DOHH2 (cell line): ENCODE results near the gene SLC7A7.
A peak's percentile ranks its signal among the peaks of the same experiment; 100 is the strongest.
"Not testable (repeated sequence)": the region's sequence is repeated elsewhere in the genome, so short reads cannot be mapped to it uniquely, and the experiment has no call there.

Experiments
- H3F3A ChIP-seq: fragments of 200-600 bp; sonication (generic), shearing (Covaris generic); 2 replicates; pipeline ENCODE4 v1.6.0; 2016; ENCODE audit warnings: antibody characterized with exemption, mild to moderate bottlenecking; ENCODE audit not compliant: control insufficient read depth, insufficient read depth
- H3K27ac ChIP-seq: fragments of 200-600 bp; sonication (generic); 2 replicates; pipeline ENCODE4 v1.5.1; 2014; ENCODE audit warnings: low read depth, mild to moderate bottlenecking, low read length, moderate library complexity
- H3K27me3 ChIP-seq: fragments of 200-600 bp; sonication (generic); 2 replicates; pipeline ENCODE4 v1.6.1; 2014; ENCODE audit warnings: mild to moderate bottlenecking, low read length, mixed read lengths; ENCODE audit not compliant: control insufficient read depth
- H3K36me3 ChIP-seq: fragments of 200-600 bp; sonication (generic); 2 replicates; pipeline ENCODE4 v1.6.1; 2014; ENCODE audit warnings: mild to moderate bottlenecking, low read length, moderate library complexity, mixed read lengths; ENCODE audit not compliant: control insufficient read depth
- H3K4me1 ChIP-seq: fragments of 200-600 bp; sonication (generic); 2 replicates; pipeline ENCODE4 v1.6.1; 2014; ENCODE audit warnings: mild to moderate bottlenecking, low read length, mixed read lengths; ENCODE audit not compliant: control insufficient read depth
- H3K4me2 ChIP-seq: fragments of 200-600 bp; sonication (generic); 2 replicates; pipeline ENCODE4 v1.6.0; 2014; ENCODE audit warnings: mild to moderate bottlenecking, low read length, moderate library complexity
- H3K4me3 ChIP-seq: fragments of 200-600 bp; sonication (generic); 2 replicates; pipeline ENCODE4 v1.5.1; 2014; ENCODE audit warnings: mild to moderate bottlenecking, low read length, mixed read lengths
- H3K79me2 ChIP-seq: fragments of 200-600 bp; sonication (generic); 2 replicates; pipeline ENCODE4 v1.6.1; 2014; ENCODE audit warnings: mild to moderate bottlenecking, low read length, mixed read lengths; ENCODE audit not compliant: control insufficient read depth
- H3K9me2 ChIP-seq: fragments of 200-600 bp; sonication (generic); replicated peaks from 2 replicates; pipeline ENCODE4 v1.6.1; 2014; ENCODE audit warnings: mild to moderate bottlenecking, low read length, mixed read lengths; ENCODE audit not compliant: control insufficient read depth
- H3K9me3 ChIP-seq: fragments of 200-600 bp; sonication (generic); 2 replicates; pipeline ENCODE4 v1.6.1; 2014; ENCODE audit warnings: antibody characterized with exemption, low read length, mixed read lengths; ENCODE audit not compliant: control insufficient read depth, insufficient read depth
- H4K20me1 ChIP-seq: fragments of 200-600 bp; sonication (generic); 2 replicates; pipeline ENCODE4 v1.6.0; 2014; ENCODE audit warnings: low read depth, mild to moderate bottlenecking, antibody characterized with exemption, low read length, moderate library complexity; ENCODE audit not compliant: control insufficient read depth, insufficient read depth
- EZH2phosphoT487 ChIP-seq: fragments of 200-600 bp; sonication (generic); IDR thresholded peaks from 2 replicates; pipeline ENCODE4 v1.6.1; 2017; ENCODE audit warnings: borderline replicate concordance, mild to moderate bottlenecking, antibody characterized with exemption, low read length, moderate library complexity, mixed read lengths
- TF ChIP-seq, protein P1 (sequence below): fragments of 200-600 bp; sonication (generic); IDR thresholded peaks from one replicate; pipeline ENCODE4 v1.5.1; 2014; ENCODE audit warnings: antibody characterized with exemption, mild to moderate bottlenecking, low read depth, low read length; ENCODE audit not compliant: poor library complexity, severe bottlenecking

SLC7A7 gene

GRCh38 chr14:22764382-22764781 lies 50.9 kb downstream of the SLC7A7 start:
- no peak for TF ChIP-seq EZH2phosphoT487
- TF ChIP-seq, protein P1, sequence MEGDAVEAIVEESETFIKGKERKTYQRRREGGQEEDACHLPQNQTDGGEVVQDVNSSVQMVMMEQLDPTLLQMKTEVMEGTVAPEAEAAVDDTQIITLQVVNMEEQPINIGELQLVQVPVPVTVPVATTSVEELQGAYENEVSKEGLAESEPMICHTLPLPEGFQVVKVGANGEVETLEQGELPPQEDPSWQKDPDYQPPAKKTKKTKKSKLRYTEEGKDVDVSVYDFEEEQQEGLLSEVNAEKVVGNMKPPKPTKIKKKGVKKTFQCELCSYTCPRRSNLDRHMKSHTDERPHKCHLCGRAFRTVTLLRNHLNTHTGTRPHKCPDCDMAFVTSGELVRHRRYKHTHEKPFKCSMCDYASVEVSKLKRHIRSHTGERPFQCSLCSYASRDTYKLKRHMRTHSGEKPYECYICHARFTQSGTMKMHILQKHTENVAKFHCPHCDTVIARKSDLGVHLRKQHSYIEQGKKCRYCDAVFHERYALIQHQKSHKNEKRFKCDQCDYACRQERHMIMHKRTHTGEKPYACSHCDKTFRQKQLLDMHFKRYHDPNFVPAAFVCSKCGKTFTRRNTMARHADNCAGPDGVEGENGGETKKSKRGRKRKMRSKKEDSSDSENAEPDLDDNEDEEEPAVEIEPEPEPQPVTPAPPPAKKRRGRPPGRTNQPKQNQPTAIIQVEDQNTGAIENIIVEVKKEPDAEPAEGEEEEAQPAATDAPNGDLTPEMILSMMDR: no peak
- H3K79me2 ChIP-seq: peaks cover 51% of the 10 kb centered on the region
- 0 out of 2 replicates have a peak, but pooled peaks cover 3% of the 10 kb centered on the region for H3F3A ChIP-seq

DNA sequence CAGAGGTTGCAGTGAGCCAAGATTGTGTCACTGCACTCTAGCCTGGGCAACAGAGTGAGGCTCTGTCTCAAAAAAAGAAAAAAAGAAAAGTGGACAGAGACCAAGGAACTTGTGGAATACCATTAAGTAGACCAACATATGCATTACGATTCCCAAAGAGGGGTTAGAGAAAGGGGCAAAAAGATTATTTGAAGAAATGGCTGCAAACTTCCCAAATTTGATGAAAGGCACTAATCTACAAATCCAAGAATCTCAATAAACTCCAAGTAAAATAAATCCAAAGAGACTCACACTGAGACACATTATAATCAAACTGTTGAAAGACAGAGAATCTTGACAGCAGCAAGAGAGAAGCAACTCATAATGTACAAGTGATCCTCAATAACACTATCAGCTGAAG lies 53.5 kb downstream of the SLC7A7 start:
- peaks cover 50% of the 10 kb centered on the region for H3K4me1 ChIP-seq

More at GRCh38 chr14:22764382-22764781, 50.9 kb downstream of the SLC7A7 start:
- Histone ChIP-seq H3K27me3 (no peaks in the 10 kb centered on the region), H3K36me3 (peaks cover 48% of the 10 kb centered on the region), H3K4me3 (no peak overlapping the region; the same call in 1 of the 2 replicates), H3K9me3 (no peaks in the 10 kb centered on the region), H3K9me2 (no peaks in the 10 kb centered on the region), H3K4me1 (peaks cover 58% of the 10 kb centered on the region), H4K20me1 (no peaks in the 10 kb centered on the region), H3K27ac (no peak overlapping the region), H3K4me2 (peak overlapping the region; percentile 83)

GRCh38 chr14:22757972-22758650 lies 57.1 kb downstream of the SLC7A7 start:
- H3K79me2 ChIP-seq, H3K9me3 ChIP-seq, H4K20me1 ChIP-seq, H3F3A ChIP-seq, H3K4me2 ChIP-seq, H3K27ac ChIP-seq, H3K27me3 ChIP-seq, H3K4me3 ChIP-seq, H3K9me2 ChIP-seq: not testable (repeated sequence)
- Histone ChIP-seq H3K36me3 (peaks cover 13% of the 10 kb centered on the region), H3K4me1 (peaks cover 35% of the 10 kb centered on the region)

More for the DNA sequence above, 53.5 kb downstream of the SLC7A7 start:
- H3K27ac ChIP-seq: no peak overlapping the region
- H3F3A ChIP-seq: peaks cover 3% of the 10 kb centered on the region; the same call in 1 of the 2 replicates
- no peaks in the 10 kb centered on the region for H3K27me3 ChIP-seq
- H3K4me3 ChIP-seq: no peak overlapping the region
- no peak overlapping the region for H3K4me2 ChIP-seq
- no peaks in the 10 kb centered on the region for H4K20me1 ChIP-seq
- no peaks in the 10 kb centered on the region for H3K9me2 ChIP-seq
- H3K79me2 ChIP-seq: peaks cover 24% of the 10 kb centered on the region
- H3K36me3 ChIP-seq: peaks cover 24% of the 10 kb centered on the region
- no peaks in the 10 kb centered on the region; the same call in 1 of the 2 replicates for H3K9me3 ChIP-seq
- TF ChIP-seq, protein P1: no peak
- TF ChIP-seq EZH2phosphoT487: no peak

GRCh38 chr14:22753586-22753985 lies 61.6 kb downstream of the SLC7A7 start:
- 0 out of 2 replicates have a peak, but pooled peaks cover 3% of the 10 kb centered on the region for H3F3A ChIP-seq
- no peaks in the 10 kb centered on the region for H3K79me2 ChIP-seq
- no peaks in the 10 kb centered on the region for H3K9me2 ChIP-seq
- H3K36me3 ChIP-seq: no peaks in the 10 kb centered on the region
- no peak overlapping the region for H3K27ac ChIP-seq
- H3K4me2 ChIP-seq: peak overlapping the region; percentile 9; the same call in 1 of the 2 replicates
- no peak overlapping the region for H3K4me3 ChIP-seq
- peaks cover 28% of the 10 kb centered on the region for H3K4me1 ChIP-seq
- no peaks in the 10 kb centered on the region for H4K20me1 ChIP-seq
- H3K27me3 ChIP-seq: no peaks in the 10 kb centered on the region
- TF ChIP-seq, protein P1: no peak
- TF ChIP-seq EZH2phosphoT487: no peak
- H3K9me3 ChIP-seq: no peaks in the 10 kb centered on the region; the same call in 1 of the 2 replicates
